ENCODE results near the gene IL17RE.
A peak's percentile ranks its signal among the peaks of the same experiment; 100 is the strongest.
"Not testable (repeated sequence)": the region's sequence is repeated elsewhere in the genome, so short reads cannot be mapped to it uniquely, and the experiment has no call there.

The IL17RE gene

DNA sequence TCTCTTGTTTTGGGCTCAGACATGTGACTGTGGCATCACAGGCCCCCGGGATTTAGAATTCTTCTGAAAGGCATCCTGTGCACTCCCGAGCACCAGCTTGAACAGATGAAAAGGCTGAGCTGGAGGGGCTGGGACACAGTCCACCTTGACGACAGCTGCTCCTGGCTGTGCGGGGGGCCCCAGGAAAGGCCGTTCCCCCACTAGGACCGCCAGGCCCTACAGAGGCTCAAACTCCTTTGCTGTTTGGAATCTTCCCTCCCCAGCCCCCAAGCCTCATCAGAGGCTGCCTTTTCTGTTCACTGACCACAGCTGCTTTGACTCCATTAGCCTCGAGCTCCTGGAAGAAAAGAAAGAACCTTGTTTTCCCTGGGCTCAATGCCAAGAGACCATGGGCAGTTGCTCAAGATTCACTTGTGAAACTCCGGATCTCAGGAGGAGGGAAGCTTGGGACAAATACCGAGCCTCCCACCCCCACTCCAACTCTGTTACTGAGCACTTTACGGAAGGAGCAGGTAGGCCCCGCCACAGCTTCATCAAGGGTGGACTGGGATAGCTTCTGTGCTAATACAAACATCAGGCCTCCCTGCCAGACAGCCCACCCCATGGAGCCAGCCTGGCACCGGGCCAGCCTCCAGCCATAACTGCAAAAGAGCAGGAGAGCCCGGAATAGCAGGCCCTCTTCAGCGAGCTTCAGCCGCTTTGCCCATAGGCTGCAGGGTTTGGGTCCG is 38.3 kb upstream of the IL17RE start:
- H3K27ac ChIP-seq (ENCODE audit: low read depth, low read length) = peak overlapping the region; percentile 80
- H3K4me3 ChIP-seq (ENCODE audit: low read depth in 1 of 5, low read length in 5 of 5) = no peak overlapping the region
- H3K9me3 ChIP-seq (ENCODE audit: control insufficient read depth in 5 of 5, low read length in 5 of 5) = no peaks in the 10 kb centered on the region
- H3K4me1 ChIP-seq (ENCODE audit: control insufficient read depth in 5 of 5, insufficient read depth in 5 of 5, low read length in 5 of 5) = peaks cover 0 to 71% (median 53%) of the 10 kb centered on the region in 5 donors
- H3K36me3 ChIP-seq (ENCODE audit: control insufficient read depth in 5 of 5, insufficient read depth in 5 of 5, low read length in 5 of 5) = peaks cover 0 to 22% (median 10%) of the 10 kb centered on the region in 5 donors
- no peaks in the 10 kb centered on the region for H3K27me3 ChIP-seq (ENCODE audit: control insufficient read depth in 5 of 5, insufficient read depth in 4 of 5, low read length in 5 of 5)
- H3K9ac ChIP-seq (ENCODE audit: low read length in 5 of 5) = no peak overlapping the region

DNA sequence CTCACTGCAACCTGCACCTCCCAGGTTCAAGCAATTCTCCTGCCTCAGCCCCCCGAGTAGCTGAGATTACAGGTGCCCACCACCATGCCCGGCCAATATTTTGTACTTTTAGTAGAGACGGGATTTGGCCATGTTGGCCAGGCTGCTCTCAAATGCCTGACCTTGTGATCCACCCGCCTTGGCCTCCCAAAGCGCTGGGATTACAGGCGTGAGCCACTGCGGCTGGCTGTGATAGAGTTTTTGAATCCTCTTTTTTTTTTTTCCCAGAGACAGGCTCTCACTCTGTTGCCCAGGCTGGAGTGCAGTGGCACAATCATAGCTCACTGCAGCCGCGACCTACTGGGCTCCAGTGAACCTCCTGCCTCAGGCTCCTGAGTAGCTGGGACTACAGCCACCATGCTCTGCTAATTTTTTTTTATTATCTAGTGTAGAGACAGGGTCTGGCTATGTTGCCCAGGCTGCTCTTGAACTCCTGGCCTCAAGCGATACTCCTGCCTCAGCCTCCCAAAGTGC is 37.5 kb upstream of the IL17RE start:
- peak overlapping the region; percentile 80 for H3K27ac ChIP-seq (ENCODE audit: low read depth, low read length)
- peaks cover 0 to 76% (median 53%) of the 10 kb centered on the region in 5 donors for H3K4me1 ChIP-seq (ENCODE audit: control insufficient read depth in 5 of 5, insufficient read depth in 5 of 5, low read length in 5 of 5)
- H3K9me3 ChIP-seq (ENCODE audit: control insufficient read depth in 5 of 5, low read length in 5 of 5); H3K27me3 ChIP-seq (ENCODE audit: control insufficient read depth in 5 of 5, insufficient read depth in 4 of 5, low read length in 5 of 5); H3K4me3 ChIP-seq (ENCODE audit: low read depth in 1 of 5, low read length in 5 of 5); H3K9ac ChIP-seq (ENCODE audit: low read length in 5 of 5): not testable (repeated sequence)
- peaks cover 0 to 29% (median 18%) of the 10 kb centered on the region in 5 donors for H3K36me3 ChIP-seq (ENCODE audit: control insufficient read depth in 5 of 5, insufficient read depth in 5 of 5, low read length in 5 of 5)

DNA sequence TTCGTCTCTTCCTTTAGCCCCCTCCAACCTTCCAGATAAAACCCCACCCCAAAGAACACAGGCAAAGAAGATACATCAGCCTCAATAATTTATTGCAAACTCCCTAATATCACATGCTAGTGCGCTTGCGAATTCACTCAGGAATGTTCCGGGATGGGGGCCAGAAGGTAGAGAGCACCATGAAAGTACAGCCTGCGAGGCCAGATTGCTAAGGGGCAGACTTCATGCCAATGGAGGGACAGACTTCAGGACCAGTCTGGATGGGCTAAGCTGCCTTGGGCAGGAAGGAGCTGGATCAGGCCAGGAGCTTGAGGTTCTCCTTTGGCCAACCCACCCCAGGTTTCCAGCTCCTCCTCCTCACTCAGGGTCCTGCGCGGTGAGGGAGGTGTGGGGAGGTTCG is 36.0 kb upstream of the IL17RE start:
- H3K9me3 ChIP-seq (ENCODE audit: control insufficient read depth in 5 of 5, low read length in 5 of 5) = no peaks in the 10 kb centered on the region
- H3K4me1 ChIP-seq (ENCODE audit: control insufficient read depth in 5 of 5, insufficient read depth in 5 of 5, low read length in 5 of 5) = peaks cover 0 to 69% (median 47%) of the 10 kb centered on the region in 5 donors
- no peaks in the 10 kb centered on the region for H3K27me3 ChIP-seq (ENCODE audit: control insufficient read depth in 5 of 5, insufficient read depth in 4 of 5, low read length in 5 of 5)
- H3K4me3 ChIP-seq (ENCODE audit: low read depth in 1 of 5, low read length in 5 of 5) = no peak overlapping the region
- no peak overlapping the region for H3K9ac ChIP-seq (ENCODE audit: low read length in 5 of 5)
- H3K27ac ChIP-seq (ENCODE audit: low read depth, low read length) = peak overlapping the region; percentile 2
- peaks cover 0 to 37% (median 23%) of the 10 kb centered on the region in 5 donors for H3K36me3 ChIP-seq (ENCODE audit: control insufficient read depth in 5 of 5, insufficient read depth in 5 of 5, low read length in 5 of 5)

DNA sequence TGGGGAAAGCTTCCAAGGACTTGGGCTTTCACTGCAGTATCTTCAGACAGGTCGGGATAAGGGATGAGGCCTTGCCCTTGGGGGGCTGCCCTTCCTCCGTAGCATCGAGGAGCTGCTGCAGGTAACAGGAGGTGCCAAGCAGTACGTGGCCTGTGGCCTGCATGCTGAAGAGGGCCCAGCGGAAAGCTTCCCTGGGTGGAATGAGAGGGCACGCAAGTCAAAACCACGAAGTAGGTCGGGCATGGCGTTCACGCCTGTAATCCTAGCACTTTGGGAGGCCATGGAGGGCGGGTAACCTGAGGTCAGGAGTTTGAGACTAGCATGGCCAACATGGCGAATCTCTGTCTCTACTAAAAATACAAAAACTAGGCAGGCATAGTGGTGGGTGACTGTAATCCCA is 35.5 kb upstream of the IL17RE start:
- H3K9ac ChIP-seq (ENCODE audit: low read length in 5 of 5) = no peak overlapping the region
- peaks cover 0 to 39% (median 26%) of the 10 kb centered on the region in 5 donors for H3K36me3 ChIP-seq (ENCODE audit: control insufficient read depth in 5 of 5, insufficient read depth in 5 of 5, low read length in 5 of 5)
- H3K27me3 ChIP-seq (ENCODE audit: control insufficient read depth in 5 of 5, insufficient read depth in 4 of 5, low read length in 5 of 5) = no peaks in the 10 kb centered on the region
- H3K27ac ChIP-seq (ENCODE audit: low read depth, low read length) = peak overlapping the region; percentile 2
- H3K4me1 ChIP-seq (ENCODE audit: control insufficient read depth in 5 of 5, insufficient read depth in 5 of 5, low read length in 5 of 5) = peaks cover 0 to 67% (median 42%) of the 10 kb centered on the region in 5 donors
- H3K9me3 ChIP-seq (ENCODE audit: control insufficient read depth in 5 of 5, low read length in 5 of 5) = no peaks in the 10 kb centered on the region
- H3K4me3 ChIP-seq (ENCODE audit: low read depth in 1 of 5, low read length in 5 of 5) = no peak overlapping the region

DNA sequence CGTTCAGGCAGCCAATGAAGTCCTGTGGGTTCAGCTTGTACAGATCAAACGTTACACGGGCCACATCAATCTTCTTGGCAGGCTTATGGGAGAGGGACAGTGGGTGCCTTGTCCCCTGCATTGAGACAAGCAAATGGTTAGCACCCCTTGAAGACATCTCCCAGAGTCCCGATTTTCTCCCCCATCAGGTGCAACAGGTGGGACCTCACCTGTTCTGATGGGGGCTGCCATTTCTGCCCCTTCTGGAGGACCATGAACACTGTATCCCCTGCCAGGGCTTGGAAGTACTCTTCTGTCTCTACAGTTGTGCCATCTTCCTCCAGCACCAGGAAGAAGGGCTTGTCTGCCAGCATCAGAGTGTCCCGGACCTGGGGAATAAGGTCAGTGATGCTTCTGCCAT is 32.7 kb upstream of the IL17RE start:
- Histone ChIP-seq H3K27ac (ENCODE audit: low read depth, low read length) (peak overlapping the region; percentile 74), H3K4me1 (ENCODE audit: control insufficient read depth in 5 of 5, insufficient read depth in 5 of 5, low read length in 5 of 5) (peaks cover 0 to 68% (median 18%) of the 10 kb centered on the region in 5 donors), H3K9me3 (ENCODE audit: control insufficient read depth in 5 of 5, low read length in 5 of 5) (no peaks in the 10 kb centered on the region), H3K9ac (ENCODE audit: low read length in 5 of 5) (no peak overlapping the region), H3K27me3 (ENCODE audit: control insufficient read depth in 5 of 5, insufficient read depth in 4 of 5, low read length in 5 of 5) (no peaks in the 10 kb centered on the region), H3K4me3 (ENCODE audit: low read depth in 1 of 5, low read length in 5 of 5) (no peak overlapping the region), H3K36me3 (ENCODE audit: control insufficient read depth in 5 of 5, insufficient read depth in 5 of 5, low read length in 5 of 5) (peaks cover 6 to 53% (median 30%) of the 10 kb centered on the region in 5 donors)

DNA sequence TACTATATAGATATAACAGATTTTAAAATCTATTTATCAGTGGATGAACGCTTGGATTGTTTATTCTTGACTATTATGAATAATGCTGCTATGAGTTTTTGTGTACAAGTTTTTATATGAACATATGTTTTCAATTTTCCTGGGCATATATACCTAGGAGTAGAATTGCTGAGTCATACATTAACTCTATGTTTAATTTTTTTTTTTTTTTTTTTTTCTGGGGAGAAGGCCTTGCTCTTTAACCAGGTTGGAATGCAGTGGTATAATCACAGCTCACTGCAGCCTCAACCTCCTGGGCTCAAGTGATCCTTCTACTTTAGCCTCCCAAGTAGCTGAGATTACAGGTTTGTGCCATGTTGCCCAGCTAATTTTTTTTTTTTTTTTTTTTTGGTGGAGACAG is 31.7 kb upstream of the IL17RE start:
- Histone ChIP-seq H3K27me3 (ENCODE audit: control insufficient read depth in 5 of 5, insufficient read depth in 4 of 5, low read length in 5 of 5) (no peaks in the 10 kb centered on the region), H3K27ac (ENCODE audit: low read depth, low read length) (peak overlapping the region; percentile 74), H3K9ac (ENCODE audit: low read length in 5 of 5) (peak overlapping the region in 1 of 5 donors; percentile 13), H3K4me3 (ENCODE audit: low read depth in 1 of 5, low read length in 5 of 5) (no peak overlapping the region), H3K9me3 (ENCODE audit: control insufficient read depth in 5 of 5, low read length in 5 of 5) (no peaks in the 10 kb centered on the region), H3K36me3 (ENCODE audit: control insufficient read depth in 5 of 5, insufficient read depth in 5 of 5, low read length in 5 of 5) (peaks cover 10 to 60% (median 30%) of the 10 kb centered on the region in 5 donors), H3K4me1 (ENCODE audit: control insufficient read depth in 5 of 5, insufficient read depth in 5 of 5, low read length in 5 of 5) (peaks cover 0 to 67% (median 22%) of the 10 kb centered on the region in 5 donors)

DNA sequence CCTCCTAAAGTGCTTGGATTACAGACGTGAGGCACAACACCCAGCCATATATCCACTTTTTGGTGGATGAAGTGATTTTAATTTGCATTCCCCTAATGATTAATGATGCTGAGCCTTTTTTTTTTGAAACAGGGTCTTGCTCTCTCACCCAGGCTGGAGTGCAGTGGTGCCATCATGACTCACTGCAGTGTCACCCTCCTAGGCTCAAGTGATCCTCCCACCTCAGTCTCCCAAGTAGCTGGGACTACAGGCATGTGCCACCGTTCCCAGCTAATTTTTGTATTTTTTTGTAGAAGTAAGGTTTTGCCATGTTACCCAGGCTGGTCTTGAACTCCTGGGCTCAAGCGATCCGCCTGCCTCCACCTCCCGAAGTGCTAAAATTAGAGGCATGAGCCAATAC is 30.6 kb upstream of the IL17RE start:
- H3K9me3 ChIP-seq (ENCODE audit: control insufficient read depth in 5 of 5, low read length in 5 of 5); H3K27me3 ChIP-seq (ENCODE audit: control insufficient read depth in 5 of 5, insufficient read depth in 4 of 5, low read length in 5 of 5): not testable (repeated sequence)
- peaks cover 10 to 59% (median 32%) of the 10 kb centered on the region in 5 donors for H3K36me3 ChIP-seq (ENCODE audit: control insufficient read depth in 5 of 5, insufficient read depth in 5 of 5, low read length in 5 of 5)

DNA sequence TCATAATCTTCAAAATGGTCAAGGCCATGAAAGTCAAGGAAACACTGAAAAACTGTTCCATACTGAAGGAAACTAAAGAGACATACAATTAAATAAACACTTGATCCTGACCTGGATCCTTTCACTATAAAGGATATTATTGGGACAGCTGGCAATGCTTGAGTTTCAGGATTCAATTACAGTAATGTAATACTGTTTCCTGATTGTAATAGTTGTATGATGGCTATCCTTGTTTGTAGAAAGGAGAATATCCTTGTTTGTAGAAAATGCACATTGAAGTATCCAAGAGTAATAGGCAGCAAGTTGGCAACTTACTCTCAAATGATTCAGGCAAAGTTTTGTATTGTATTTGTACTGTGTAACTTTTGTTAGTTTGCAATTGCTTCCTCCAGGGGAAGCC is 27.2 kb upstream of the IL17RE start:
- Histone ChIP-seq H3K9ac (ENCODE audit: low read length in 5 of 5) (no peak overlapping the region), H3K9me3 (ENCODE audit: control insufficient read depth in 5 of 5, low read length in 5 of 5) (no peaks in the 10 kb centered on the region), H3K27me3 (ENCODE audit: control insufficient read depth in 5 of 5, insufficient read depth in 4 of 5, low read length in 5 of 5) (no peaks in the 10 kb centered on the region), H3K27ac (ENCODE audit: low read depth, low read length) (peak overlapping the region; percentile 45), H3K4me3 (ENCODE audit: low read depth in 1 of 5, low read length in 5 of 5) (peak overlapping the region in 4 of 5 donors; percentile 2 to 48 (median 34)), H3K4me1 (ENCODE audit: control insufficient read depth in 5 of 5, insufficient read depth in 5 of 5, low read length in 5 of 5) (peaks cover 6 to 68% (median 38%) of the 10 kb centered on the region in 5 donors), H3K36me3 (ENCODE audit: control insufficient read depth in 5 of 5, insufficient read depth in 5 of 5, low read length in 5 of 5) (peaks cover 7 to 45% (median 17%) of the 10 kb centered on the region in 5 donors)

More for the DNA sequence above, 30.6 kb upstream of the IL17RE start:
- not testable (repeated sequence) for H3K4me3 ChIP-seq (ENCODE audit: low read depth in 1 of 5, low read length in 5 of 5); H3K9ac ChIP-seq (ENCODE audit: low read length in 5 of 5)
- H3K27ac ChIP-seq (ENCODE audit: low read depth, low read length) = peak overlapping the region; percentile 74
- H3K4me1 ChIP-seq (ENCODE audit: control insufficient read depth in 5 of 5, insufficient read depth in 5 of 5, low read length in 5 of 5) = peaks cover 0 to 68% (median 22%) of the 10 kb centered on the region in 5 donors

DNA sequence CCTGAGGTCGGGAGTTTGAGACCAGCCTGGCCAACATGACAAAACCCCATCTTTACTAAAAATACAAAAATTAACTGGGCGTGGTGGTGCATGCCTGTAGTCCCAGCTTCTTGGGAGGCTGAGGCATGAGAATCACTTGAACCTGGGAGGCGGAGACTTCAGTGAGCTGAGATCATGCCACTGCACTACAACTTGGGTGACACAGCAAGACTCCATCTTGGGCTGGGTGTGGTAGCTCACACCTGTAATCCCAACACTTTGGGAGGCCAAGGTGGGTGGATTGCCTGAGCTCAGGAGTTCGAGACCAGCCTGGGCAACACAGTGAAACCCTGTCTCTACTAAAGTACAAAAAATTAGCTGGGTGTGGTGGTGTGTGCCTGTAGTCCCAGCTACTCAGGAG is 26.4 kb upstream of the IL17RE start:
- not testable (repeated sequence) for H3K27me3 ChIP-seq (ENCODE audit: control insufficient read depth in 5 of 5, insufficient read depth in 4 of 5, low read length in 5 of 5); H3K9me3 ChIP-seq (ENCODE audit: control insufficient read depth in 5 of 5, low read length in 5 of 5); H3K9ac ChIP-seq (ENCODE audit: low read length in 5 of 5)
- peak overlapping the region in 3 of 5 donors; percentile 2 to 47 (median 47) for H3K4me3 ChIP-seq (ENCODE audit: low read depth in 1 of 5, low read length in 5 of 5)
- peaks cover 6 to 68% (median 40%) of the 10 kb centered on the region in 5 donors for H3K4me1 ChIP-seq (ENCODE audit: control insufficient read depth in 5 of 5, insufficient read depth in 5 of 5, low read length in 5 of 5)
- H3K36me3 ChIP-seq (ENCODE audit: control insufficient read depth in 5 of 5, insufficient read depth in 5 of 5, low read length in 5 of 5) = peaks cover 6 to 42% (median 14%) of the 10 kb centered on the region in 5 donors
- H3K27ac ChIP-seq (ENCODE audit: low read depth, low read length) = peak overlapping the region; percentile 45

DNA sequence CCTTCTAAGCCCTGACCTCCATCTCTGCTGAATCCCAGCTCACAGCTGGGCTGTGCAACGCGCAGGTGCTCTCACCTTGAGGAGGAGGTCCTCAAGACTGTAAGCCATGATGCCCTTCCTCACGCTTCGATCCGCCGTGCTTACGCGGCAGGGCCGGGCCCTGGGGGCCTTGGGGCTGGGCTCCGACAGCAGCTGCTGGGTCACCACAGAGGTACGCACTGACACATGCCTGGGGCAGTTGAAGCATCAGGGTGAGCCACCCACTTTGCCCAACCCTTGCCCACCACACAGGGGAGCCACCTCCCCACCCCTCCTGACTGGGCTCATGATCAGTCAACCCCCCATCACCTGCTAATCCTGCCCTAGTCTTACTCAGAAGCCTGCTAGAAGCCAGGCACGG is 25.7 kb upstream of the IL17RE start:
- H3K4me1 ChIP-seq (ENCODE audit: control insufficient read depth in 5 of 5, insufficient read depth in 5 of 5, low read length in 5 of 5) = peaks cover 6 to 66% (median 40%) of the 10 kb centered on the region in 5 donors
- peak overlapping the region; percentile 99 for H3K27ac ChIP-seq (ENCODE audit: low read depth, low read length)
- no peaks in the 10 kb centered on the region for H3K27me3 ChIP-seq (ENCODE audit: control insufficient read depth in 5 of 5, insufficient read depth in 4 of 5, low read length in 5 of 5)
- H3K9ac ChIP-seq (ENCODE audit: low read length in 5 of 5) = peak overlapping the region in 3 of 5 donors; percentile 50 to 98 (median 56)
- no peaks in the 10 kb centered on the region for H3K9me3 ChIP-seq (ENCODE audit: control insufficient read depth in 5 of 5, low read length in 5 of 5)
- peak overlapping the region; percentile 18 to 76 (median 53) for H3K4me3 ChIP-seq (ENCODE audit: low read depth in 1 of 5, low read length in 5 of 5)
- H3K36me3 ChIP-seq (ENCODE audit: control insufficient read depth in 5 of 5, insufficient read depth in 5 of 5, low read length in 5 of 5) = peaks cover 6 to 39% (median 10%) of the 10 kb centered on the region in 5 donors
